WTC11 (cell line): ENCODE measurements around the gene MTHFD1L. TPM values are rescaled to one million over a fixed set of nuclear protein-coding genes. Genes with fewer than 3 reads are reported as not detected.

Experiments
- ATAC-seq: fragments of 200-7000 bp; cut with Tn5 transposase; 2 replicates; pipeline ENCODE4 v1.10.0; 2021; ENCODE audit warnings: mild to moderate bottlenecking, moderate library complexity
- CTCF ChIA-PET: fragments of 300-600 bp; sonication (Branson Sonifier 250); formaldehyde crosslinking; loops from one replicate; lab custom pipeline; 2021; ENCODE audit warnings: antibody characterized with exemption; lab: Charles Lee
- POLR2A ChIA-PET: fragments of 350-600 bp; sonication (Branson Sonifier 250); formaldehyde crosslinking; loops from one replicate; lab custom pipeline; 2021; ENCODE audit warnings: antibody characterized with exemption; lab: Charles Lee
- DNase-seq: peaks from one replicate; pipeline ENCODE4 v3.0.0; 2021; ENCODE audit warnings: low spot score
- H3K27ac Mint-ChIP-seq: 2 replicates; pipeline ENCODE4 v1.8.0; 2021; ENCODE audit warnings: mixed read lengths
- H3K27me3 Mint-ChIP-seq: 2 replicates; pipeline ENCODE4 v1.8.0; 2021; ENCODE audit warnings: low read depth, mild to moderate bottlenecking, moderate library complexity, mixed read lengths
- H3K36me3 Mint-ChIP-seq: 2 replicates; pipeline ENCODE4 v1.8.0; 2021; ENCODE audit warnings: mixed read lengths
- H3K4me1 Mint-ChIP-seq: 2 replicates; pipeline ENCODE4 v1.8.0; 2022; ENCODE audit warnings: mixed read lengths
- H3K4me3 Mint-ChIP-seq: 2 replicates; pipeline ENCODE4 v1.8.0; 2021; ENCODE audit warnings: mild to moderate bottlenecking, moderate library complexity, mixed read lengths
- H3K9me3 Mint-ChIP-seq: 2 replicates; pipeline ENCODE4 v1.8.0; 2021; ENCODE audit warnings: mixed read lengths
- ARID4B ChIP-seq: sonication (generic); formaldehyde crosslinking; IDR thresholded peaks from 2 replicates; pipeline ENCODE4 v1.8.0; 2023; ENCODE audit warnings: missing genetic modification reagents, mild to moderate bottlenecking, borderline replicate concordance
- CREB1 ChIP-seq: sonication (generic); formaldehyde crosslinking; IDR thresholded peaks from 2 replicates; pipeline ENCODE4 v1.8.0; 2023; ENCODE audit warnings: mild to moderate bottlenecking, missing genetic modification reagents
- E2F5 ChIP-seq: sonication (generic); formaldehyde crosslinking; IDR thresholded peaks from 2 replicates; pipeline ENCODE4 v1.8.1; 2022; ENCODE audit warnings: mild to moderate bottlenecking, moderate library complexity, missing genetic modification reagents
- EMX1 ChIP-seq: fragments of 250-450 bp; sonication (Bioruptor Pico); IDR thresholded peaks from 2 replicates; pipeline ENCODE4 v1.8.0; 2021; ENCODE audit warnings: mild to moderate bottlenecking
- GRHL2 ChIP-seq: fragments of 250-450 bp; sonication (Bioruptor Pico); IDR thresholded peaks from 2 replicates; pipeline ENCODE4 v1.8.0; 2022; ENCODE audit warnings: mild to moderate bottlenecking, moderate library complexity; ENCODE audit not compliant: insufficient replicate concordance, severe bottlenecking
- GTF2I ChIP-seq: fragments of 250-450 bp; sonication (Bioruptor Pico); conservative IDR thresholded peaks from 2 replicates; pipeline ENCODE4 v1.4.0; 2021; ENCODE audit warnings: mild to moderate bottlenecking
- IRF2 ChIP-seq: sonication (generic); formaldehyde crosslinking; IDR thresholded peaks from 2 replicates; pipeline ENCODE4 v1.8.0; 2022; ENCODE audit warnings: low read depth, missing genetic modification reagents, borderline replicate concordance
- JUN ChIP-seq: sonication (generic); formaldehyde crosslinking; IDR thresholded peaks from 2 replicates; pipeline ENCODE4 v1.8.0; 2023; ENCODE audit warnings: mild to moderate bottlenecking, missing genetic modification reagents
- NFYB ChIP-seq: sonication (generic); formaldehyde crosslinking; conservative IDR thresholded peaks from 2 replicates; pipeline ENCODE4 v1.8.0; 2022; ENCODE audit warnings: low read depth, missing genetic modification reagents
- STAT6 ChIP-seq: sonication (generic); formaldehyde crosslinking; conservative IDR thresholded peaks from 2 replicates; pipeline ENCODE4 v1.8.1; 2023; ENCODE audit warnings: mild to moderate bottlenecking, low read depth, missing genetic modification reagents, moderate library complexity
- TEAD1 ChIP-seq: sonication (generic); formaldehyde crosslinking; IDR thresholded peaks from 2 replicates; pipeline ENCODE4 v1.8.0; 2022; ENCODE audit warnings: mild to moderate bottlenecking, missing genetic modification reagents
- ZNF219 ChIP-seq: sonication (generic); formaldehyde crosslinking; IDR thresholded peaks from 2 replicates; pipeline ENCODE4 v1.8.0; 2023; ENCODE audit warnings: missing genetic modification reagents, mild to moderate bottlenecking, borderline replicate concordance
- total RNA-seq: library from RNA; stranded (reverse); gene quantifications from 3 replicates; pipeline ENCODE4 v1.2.3, GENCODE V29; 2021
- TF ChIP-seq, protein P1 (sequence below): fragments of 250-450 bp; sonication (Bioruptor Pico); IDR thresholded peaks from 2 replicates; pipeline ENCODE4 v1.8.0; 2021; ENCODE audit warnings: mild to moderate bottlenecking
- TF ChIP-seq, protein P2 (sequence below): fragments of 250-450 bp; sonication (Bioruptor Pico); IDR thresholded peaks from 2 replicates; pipeline ENCODE4 v1.9.0; 2021; ENCODE audit warnings: mild to moderate bottlenecking, borderline replicate concordance

MTHFD1L gene
- total RNA-seq, 1 experiment from 2014 or later, result 104 TPM

DNA sequence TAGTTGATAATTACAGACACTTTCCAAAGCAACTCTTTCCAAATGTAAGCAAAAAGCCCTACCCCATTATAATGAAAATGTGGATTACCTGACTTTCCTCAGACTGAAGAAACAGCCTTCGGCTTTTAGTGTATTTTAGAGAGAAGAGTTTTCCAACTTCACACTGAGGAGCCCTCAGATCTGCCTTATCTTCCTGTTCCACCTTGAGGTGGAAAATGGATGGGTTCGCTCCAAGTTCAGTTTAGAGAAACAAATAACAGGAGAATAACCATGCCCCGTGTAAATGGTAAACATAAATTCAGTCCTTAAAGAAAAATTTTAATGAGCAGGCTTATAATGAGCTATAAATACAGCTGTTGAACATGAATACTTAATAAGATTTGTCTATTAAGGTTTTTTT is 21.1 kb upstream of the MTHFD1L start:
- H3K27ac Mint-ChIP-seq, result no peak overlapping the region
- TF ChIP-seq ARID4B (CRISPR knock-in tag) (no peak), E2F5 (CRISPR knock-in tag) (no peak), STAT6 (no peak), GRHL2 (CRISPR knock-in tag) (no peak), JUN (CRISPR knock-in tag) (no peak), TEAD1 (no peak), NFYB (CRISPR knock-in tag) (no peak)
- TF ChIP-seq, protein P1, sequence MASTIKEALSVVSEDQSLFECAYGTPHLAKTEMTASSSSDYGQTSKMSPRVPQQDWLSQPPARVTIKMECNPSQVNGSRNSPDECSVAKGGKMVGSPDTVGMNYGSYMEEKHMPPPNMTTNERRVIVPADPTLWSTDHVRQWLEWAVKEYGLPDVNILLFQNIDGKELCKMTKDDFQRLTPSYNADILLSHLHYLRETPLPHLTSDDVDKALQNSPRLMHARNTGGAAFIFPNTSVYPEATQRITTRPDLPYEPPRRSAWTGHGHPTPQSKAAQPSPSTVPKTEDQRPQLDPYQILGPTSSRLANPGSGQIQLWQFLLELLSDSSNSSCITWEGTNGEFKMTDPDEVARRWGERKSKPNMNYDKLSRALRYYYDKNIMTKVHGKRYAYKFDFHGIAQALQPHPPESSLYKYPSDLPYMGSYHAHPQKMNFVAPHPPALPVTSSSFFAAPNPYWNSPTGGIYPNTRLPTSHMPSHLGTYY (CRISPR knock-in tag), result no peak
- DNase-seq (no peak), ATAC-seq (no peak)
- H3K4me1 Mint-ChIP-seq, result peaks cover 14% of the 10 kb centered on the region
- ChIA-PET CTCF (no interaction called here), POLR2A (no interaction called here)
- peaks cover 1% of the 10 kb centered on the region; the same call in 1 of the 2 replicates for H3K27me3 Mint-ChIP-seq
- H3K9me3 Mint-ChIP-seq, result peaks cover under 1% of the 10 kb centered on the region
- H3K4me3 Mint-ChIP-seq, result no peak overlapping the region
- no peaks in the 10 kb centered on the region for H3K36me3 Mint-ChIP-seq

DNA sequence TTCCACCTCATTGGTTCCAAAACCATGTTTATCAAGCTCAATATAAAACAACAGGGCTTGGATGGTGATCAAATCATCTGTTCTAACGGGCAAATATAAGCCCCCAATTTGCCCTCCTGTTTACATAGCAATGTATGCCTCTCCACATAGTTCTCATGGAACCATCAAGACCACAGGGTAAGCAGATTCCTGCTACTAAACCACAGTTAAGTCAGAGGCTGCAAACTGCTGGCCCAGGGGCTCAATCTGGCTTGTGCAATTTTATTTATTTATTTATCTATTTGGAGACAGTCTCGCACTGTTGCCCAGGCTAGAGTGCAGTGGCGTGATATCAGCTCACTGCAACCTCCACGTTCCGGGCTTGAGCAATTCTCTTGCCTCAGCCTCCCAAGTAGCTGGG is 18.9 kb upstream of the MTHFD1L start:
- Mint-ChIP-seq H3K4me3 (no peak overlapping the region), H3K27me3 (peaks cover 3% of the 10 kb centered on the region; the same call in 1 of the 2 replicates), H3K36me3 (no peaks in the 10 kb centered on the region), H3K4me1 (peaks cover 14% of the 10 kb centered on the region), H3K27ac (no peak overlapping the region), H3K9me3 (peaks cover 6% of the 10 kb centered on the region)
- POLR2A ChIA-PET, result no interaction called here
- no peak for ATAC-seq
- DNase-seq, result no peak
- CTCF ChIA-PET, result interaction anchor here (3.1 kb wide), 1 partner anchor 29 kb away, joined by 12 read pairs; no protein-coding TSS in a partner anchor
- TF ChIP-seq, protein P2, sequence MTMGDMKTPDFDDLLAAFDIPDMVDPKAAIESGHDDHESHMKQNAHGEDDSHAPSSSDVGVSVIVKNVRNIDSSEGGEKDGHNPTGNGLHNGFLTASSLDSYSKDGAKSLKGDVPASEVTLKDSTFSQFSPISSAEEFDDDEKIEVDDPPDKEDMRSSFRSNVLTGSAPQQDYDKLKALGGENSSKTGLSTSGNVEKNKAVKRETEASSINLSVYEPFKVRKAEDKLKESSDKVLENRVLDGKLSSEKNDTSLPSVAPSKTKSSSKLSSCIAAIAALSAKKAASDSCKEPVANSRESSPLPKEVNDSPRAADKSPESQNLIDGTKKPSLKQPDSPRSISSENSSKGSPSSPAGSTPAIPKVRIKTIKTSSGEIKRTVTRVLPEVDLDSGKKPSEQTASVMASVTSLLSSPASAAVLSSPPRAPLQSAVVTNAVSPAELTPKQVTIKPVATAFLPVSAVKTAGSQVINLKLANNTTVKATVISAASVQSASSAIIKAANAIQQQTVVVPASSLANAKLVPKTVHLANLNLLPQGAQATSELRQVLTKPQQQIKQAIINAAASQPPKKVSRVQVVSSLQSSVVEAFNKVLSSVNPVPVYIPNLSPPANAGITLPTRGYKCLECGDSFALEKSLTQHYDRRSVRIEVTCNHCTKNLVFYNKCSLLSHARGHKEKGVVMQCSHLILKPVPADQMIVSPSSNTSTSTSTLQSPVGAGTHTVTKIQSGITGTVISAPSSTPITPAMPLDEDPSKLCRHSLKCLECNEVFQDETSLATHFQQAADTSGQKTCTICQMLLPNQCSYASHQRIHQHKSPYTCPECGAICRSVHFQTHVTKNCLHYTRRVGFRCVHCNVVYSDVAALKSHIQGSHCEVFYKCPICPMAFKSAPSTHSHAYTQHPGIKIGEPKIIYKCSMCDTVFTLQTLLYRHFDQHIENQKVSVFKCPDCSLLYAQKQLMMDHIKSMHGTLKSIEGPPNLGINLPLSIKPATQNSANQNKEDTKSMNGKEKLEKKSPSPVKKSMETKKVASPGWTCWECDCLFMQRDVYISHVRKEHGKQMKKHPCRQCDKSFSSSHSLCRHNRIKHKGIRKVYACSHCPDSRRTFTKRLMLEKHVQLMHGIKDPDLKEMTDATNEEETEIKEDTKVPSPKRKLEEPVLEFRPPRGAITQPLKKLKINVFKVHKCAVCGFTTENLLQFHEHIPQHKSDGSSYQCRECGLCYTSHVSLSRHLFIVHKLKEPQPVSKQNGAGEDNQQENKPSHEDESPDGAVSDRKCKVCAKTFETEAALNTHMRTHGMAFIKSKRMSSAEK (CRISPR knock-in tag), result no peak
- TF ChIP-seq ZNF219, result no peak
- TF ChIP-seq EMX1 (CRISPR knock-in tag), result no peak
- no peak for TF ChIP-seq IRF2 (CRISPR knock-in tag)
- no peak for TF ChIP-seq CREB1 (CRISPR knock-in tag)
- TF ChIP-seq ARID4B (CRISPR knock-in tag), result no peak
- TF ChIP-seq GTF2I (CRISPR knock-in tag), result no peak
